ENCODE results near the gene SPRY4.
"Not testable (repeated sequence)": the region's sequence is repeated elsewhere in the genome, so short reads cannot be mapped to it uniquely, and the experiment has no call there.

SPRY4 gene

DNA sequence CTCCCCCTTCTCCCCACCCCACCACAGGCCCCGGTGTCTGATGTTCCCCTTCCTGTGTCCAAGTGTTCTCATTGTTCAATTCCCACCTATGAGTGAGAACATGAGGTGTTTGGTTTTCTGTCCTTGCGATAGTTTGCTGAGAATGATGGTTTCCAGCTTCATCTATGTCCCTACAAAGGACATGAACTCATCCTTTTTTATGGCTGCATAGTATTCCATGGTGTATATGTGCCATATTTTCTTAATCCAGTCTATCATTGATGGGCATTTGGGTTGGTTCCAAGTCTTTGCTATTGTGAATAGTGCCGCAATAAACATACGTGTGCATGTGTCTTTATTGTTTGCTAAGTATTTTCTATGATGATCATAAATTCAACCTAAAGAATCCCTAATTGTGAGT, 60.7 kb downstream of the SPRY4 start:
- DNase-seq (ENCODE audit: low read depth in 1 of 2, low spot score in 1 of 2): not testable (repeated sequence)

DNA sequence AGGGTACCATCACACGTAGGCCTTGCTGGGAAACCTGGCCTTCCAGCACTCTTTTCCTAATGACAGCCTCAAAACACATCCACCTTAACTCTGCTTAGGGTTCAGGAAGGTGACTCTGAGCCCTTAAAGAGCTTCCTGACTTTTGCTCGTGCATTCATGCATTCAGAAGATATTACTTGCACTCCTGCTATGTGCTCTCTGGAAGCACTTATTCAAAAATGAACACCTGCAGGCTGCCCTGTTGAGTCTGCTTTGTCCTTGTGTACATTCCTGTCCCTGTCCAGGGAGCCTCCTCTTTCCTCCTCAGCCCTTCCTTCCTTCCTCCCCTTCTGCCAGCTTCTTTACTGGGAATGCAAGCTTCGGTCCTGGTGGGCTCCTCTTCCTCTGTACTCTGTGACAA, 61.5 kb downstream of the SPRY4 start:
- no peak for DNase-seq (ENCODE audit: low read depth in 1 of 2, low spot score in 1 of 2)

DNA sequence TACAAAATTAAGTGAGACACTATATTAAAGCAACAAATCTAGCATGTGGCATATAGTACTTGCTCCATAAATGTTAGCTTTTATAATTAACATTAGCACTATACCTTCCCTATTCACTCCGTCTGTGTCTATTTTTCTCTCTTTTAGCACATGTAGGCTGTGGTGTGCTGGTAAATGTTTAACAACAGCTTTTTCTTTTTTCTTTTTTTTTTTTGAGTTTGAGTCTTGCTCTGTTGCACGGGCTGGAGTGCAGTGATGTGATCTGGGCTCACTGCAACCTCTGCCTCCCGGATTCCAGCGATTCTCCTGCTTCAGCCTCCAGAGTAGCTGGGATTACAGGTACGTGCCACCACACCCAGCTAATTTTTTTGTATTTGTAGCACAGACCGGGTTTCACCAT, 62.1 kb downstream of the SPRY4 start:
- DNase-seq (ENCODE audit: low read depth in 1 of 2, low spot score in 1 of 2): no peak
